GM23338 (cell line): ENCODE data around the gene PLXNA2. TPM values are rescaled to one million over a fixed set of nuclear protein-coding genes. Genes with fewer than 3 reads are reported as not detected.

Source experiments
- ATAC-seq: fragments of 200-7000 bp; cut with Tn5 transposase; 3 replicates; pipeline ENCODE4 v1.9.1; 2020
- DNase-seq: peaks from one replicate; pipeline ENCODE4 v3.0.0-alpha.2; 2015; ENCODE audit warnings: low spot score
- H2AFZ ChIP-seq: fragments of 200-600 bp; sonication (generic); 2 replicates; pipeline ENCODE4 v1.8.0; 2016; ENCODE audit warnings: antibody characterized with exemption, mild to moderate bottlenecking, moderate library complexity
- H3F3A ChIP-seq: fragments of 200-600 bp; sonication (generic); replicated peaks from 2 replicates; pipeline ENCODE4 v1.8.0; 2017; ENCODE audit warnings: antibody characterized with exemption, mixed run types, low read depth
- H3K27ac ChIP-seq: fragments of 200-600 bp; sonication (generic); 2 replicates; pipeline ENCODE4 v1.6.1; 2016; ENCODE audit warnings: low read depth
- H3K27me3 ChIP-seq: fragments of 200-600 bp; sonication (generic); 2 replicates; pipeline ENCODE4 v1.8.0; 2016; ENCODE audit warnings: mild to moderate bottlenecking, mixed run types, moderate library complexity; ENCODE audit not compliant: insufficient read depth
- H3K36me3 ChIP-seq: fragments of 200-600 bp; sonication (generic); 2 replicates; pipeline ENCODE4 v1.8.0; 2016; ENCODE audit warnings: mild to moderate bottlenecking; ENCODE audit not compliant: insufficient read depth
- H3K4me1 ChIP-seq: fragments of 200-600 bp; sonication (generic); 2 replicates; pipeline ENCODE4 v1.8.0; 2016; ENCODE audit warnings: mild to moderate bottlenecking, moderate library complexity; ENCODE audit not compliant: insufficient read depth
- H3K4me2 ChIP-seq: fragments of 200-600 bp; sonication (generic); 2 replicates; pipeline ENCODE4 v1.7.1; 2017; ENCODE audit warnings: mixed run types
- H3K4me3 ChIP-seq: fragments of 200-600 bp; sonication (generic); 2 replicates; pipeline ENCODE4 v1.6.1; 2016; ENCODE audit warnings: mixed run types
- H3K79me2 ChIP-seq: fragments of 200-600 bp; sonication (generic); replicated peaks from 2 replicates; pipeline ENCODE4 v1.8.0; 2017; ENCODE audit warnings: mild to moderate bottlenecking; ENCODE audit not compliant: insufficient read depth
- H3K9me2 ChIP-seq: fragments of 200-600 bp; sonication (generic); 2 replicates; pipeline ENCODE4 v1.8.0; 2017; ENCODE audit not compliant: insufficient read depth
- H4K20me1 ChIP-seq: fragments of 200-600 bp; sonication (generic); replicated peaks from 2 replicates; pipeline ENCODE4 v1.8.0; 2017; ENCODE audit warnings: mild to moderate bottlenecking; ENCODE audit not compliant: insufficient read depth
- H3K27ac Mint-ChIP-seq: 2 replicates; pipeline ENCODE4 v1.8.0; 2020; ENCODE audit warnings: inconsistent platforms, mild to moderate bottlenecking, moderate library complexity, mixed read lengths
- H3K27me3 Mint-ChIP-seq: 3 replicates; pipeline ENCODE4 v1.8.0; 2022; ENCODE audit warnings: low read depth, mild to moderate bottlenecking, moderate library complexity, mixed read lengths, inconsistent platforms; ENCODE audit not compliant: insufficient read depth, poor library complexity
- H3K36me3 Mint-ChIP-seq: 3 replicates; pipeline ENCODE4 v1.8.0; 2021; ENCODE audit warnings: low read depth, mild to moderate bottlenecking, inconsistent platforms, moderate library complexity, mixed read lengths
- H3K4me1 Mint-ChIP-seq: 3 replicates; pipeline ENCODE4 v1.8.0; 2020; ENCODE audit warnings: mild to moderate bottlenecking, inconsistent platforms, mixed read lengths
- H3K4me3 Mint-ChIP-seq: 3 replicates; pipeline ENCODE4 v1.8.0; 2021; ENCODE audit warnings: moderate library complexity, mild to moderate bottlenecking, inconsistent platforms, mixed read lengths
- H3K9me3 Mint-ChIP-seq: 3 replicates; pipeline ENCODE4 v1.8.0; 2020; ENCODE audit warnings: moderate library complexity, mild to moderate bottlenecking, inconsistent platforms, mixed read lengths
- CREB1 ChIP-seq: fragments of 250-450 bp; sonication (Bioruptor Pico); IDR thresholded peaks from 2 replicates; pipeline ENCODE4 v1.5.0; 2020; ENCODE audit warnings: low read depth, mild to moderate bottlenecking, moderate library complexity
- ETS1 ChIP-seq: IDR thresholded peaks from 2 replicates; pipeline ENCODE4 v1.6.1; 2016; ENCODE audit warnings: antibody characterized with exemption
- EZH2 ChIP-seq: fragments of 200-600 bp; sonication (generic); IDR thresholded peaks from one replicate; pipeline ENCODE4 v1.8.0; 2017; ENCODE audit warnings: antibody characterized with exemption, mild to moderate bottlenecking, low read depth; ENCODE audit not compliant: unreplicated experiment
- EZH2phosphoT487 ChIP-seq: fragments of 200-600 bp; sonication (generic); IDR thresholded peaks from one replicate; pipeline ENCODE4 v1.8.1; 2018; ENCODE audit warnings: antibody characterized with exemption; ENCODE audit not compliant: unreplicated experiment
- JUNB ChIP-seq: IDR thresholded peaks from one replicate; pipeline ENCODE4 v1.6.1; 2016; ENCODE audit warnings: antibody characterized with exemption; ENCODE audit not compliant: unreplicated experiment
- NANOG ChIP-seq: IDR thresholded peaks from 2 replicates; pipeline ENCODE4 v1.6.1; 2016; ENCODE audit warnings: antibody characterized with exemption, borderline replicate concordance
- POLR2AphosphoS5 ChIP-seq: IDR thresholded peaks from 2 replicates; pipeline ENCODE4 v1.6.1; 2016; ENCODE audit warnings: antibody characterized with exemption, low read depth
- REST ChIP-seq: IDR thresholded peaks from one replicate; pipeline ENCODE4 v1.6.1; 2018; ENCODE audit warnings: antibody characterized with exemption; ENCODE audit not compliant: unreplicated experiment
- STAT1 ChIP-seq: IDR thresholded peaks from one replicate; pipeline ENCODE4 v1.6.1; 2016; ENCODE audit warnings: antibody characterized with exemption; ENCODE audit not compliant: unreplicated experiment
- ZNF114 ChIP-seq: fragments of 250-450 bp; sonication (Bioruptor Pico); IDR thresholded peaks from 2 replicates; pipeline ENCODE4 v1.5.0; 2020; ENCODE audit warnings: mild to moderate bottlenecking, moderate library complexity
- ZNF331 ChIP-seq: fragments of 250-450 bp; sonication (Bioruptor Pico); IDR thresholded peaks from 2 replicates; pipeline ENCODE4 v1.5.0; 2020; ENCODE audit warnings: low read depth, mild to moderate bottlenecking, moderate library complexity
- polyA plus RNA-seq: library from polyadenylated mRNA; unstranded; fragments of >200 nt; fragmentation: Nextera tagmentation; extraction: Ambion mirVana; gene quantifications from 2 replicates; pipeline ENCODE4 v1.2.1, GENCODE V29; 2016
- total RNA-seq: library from RNA; depleted of rRNA; stranded (reverse); fragments of >200 nt; shearing (Covaris generic); gene quantifications from 2 replicates; pipeline ENCODE4 v1.2.3, GENCODE V29; 2014
- TF ChIP-seq, protein P1 (sequence below): fragments of 250-450 bp; sonication (Bioruptor Pico); IDR thresholded peaks from 2 replicates; pipeline ENCODE4 v1.5.0; 2020; ENCODE audit warnings: mild to moderate bottlenecking, moderate library complexity
- TF ChIP-seq, protein P2 (sequence below), 2 experiments: fragments of 200-600 bp in 1 of 2; sonication (generic) in 1 of 2; conservative IDR thresholded peaks; 2 replicates each; pipeline versions ENCODE4 v1.5.1 to v1.6.1; 2016 to 2017; ENCODE audit warnings: antibody characterized with exemption in 2 of 2, low read depth in 2 of 2, mild to moderate bottlenecking in 2 of 2, moderate library complexity in 1 of 2

PLXNA2 gene
- total and polyA plus RNA-seq, 2 experiments from 2014 or later: 0.40 to 1.8 TPM

GRCh38 chr1:208272311-208272710, 28.1 kb upstream of the PLXNA2 start:
- Histone ChIP-seq H3K27ac (no peak overlapping the region), H3K4me3 (no peak overlapping the region), H3K79me2 (no peaks in the 10 kb centered on the region), H3K4me2 (peak overlapping the region; percentile 20), H3K27me3 (no peaks in the 10 kb centered on the region), H2AFZ (no peak overlapping the region; the same call in 1 of the 2 replicates), H3F3A (no peaks in the 10 kb centered on the region), H3K9me2 (peaks cover 5% of the 10 kb centered on the region; the same call in 1 of the 2 replicates), H3K36me3 (no peaks in the 10 kb centered on the region), H3K4me1 (peaks cover 14% of the 10 kb centered on the region; the same call in 1 of the 2 replicates), H4K20me1 (no peaks in the 10 kb centered on the region)
- Mint-ChIP-seq H3K4me1 (peaks cover 36% of the 10 kb centered on the region), H3K27me3 (peaks cover 8% of the 10 kb centered on the region), H3K27ac (no peak overlapping the region), H3K36me3 (no peaks in the 10 kb centered on the region), H3K9me3 (no peaks in the 10 kb centered on the region), H3K4me3 (no peak overlapping the region)
- ATAC-seq (no peak; the same call in 2 of the 3 replicates), DNase-seq (no peak)
- no peak for TF ChIP-seq EZH2
- no peak for TF ChIP-seq POLR2AphosphoS5
- TF ChIP-seq JUNB: no peak
- TF ChIP-seq ZNF114 (CRISPR knock-in tag): no peak
- no peak for TF ChIP-seq CREB1 (CRISPR knock-in tag)
- no peak for TF ChIP-seq REST
- TF ChIP-seq, protein P1, sequence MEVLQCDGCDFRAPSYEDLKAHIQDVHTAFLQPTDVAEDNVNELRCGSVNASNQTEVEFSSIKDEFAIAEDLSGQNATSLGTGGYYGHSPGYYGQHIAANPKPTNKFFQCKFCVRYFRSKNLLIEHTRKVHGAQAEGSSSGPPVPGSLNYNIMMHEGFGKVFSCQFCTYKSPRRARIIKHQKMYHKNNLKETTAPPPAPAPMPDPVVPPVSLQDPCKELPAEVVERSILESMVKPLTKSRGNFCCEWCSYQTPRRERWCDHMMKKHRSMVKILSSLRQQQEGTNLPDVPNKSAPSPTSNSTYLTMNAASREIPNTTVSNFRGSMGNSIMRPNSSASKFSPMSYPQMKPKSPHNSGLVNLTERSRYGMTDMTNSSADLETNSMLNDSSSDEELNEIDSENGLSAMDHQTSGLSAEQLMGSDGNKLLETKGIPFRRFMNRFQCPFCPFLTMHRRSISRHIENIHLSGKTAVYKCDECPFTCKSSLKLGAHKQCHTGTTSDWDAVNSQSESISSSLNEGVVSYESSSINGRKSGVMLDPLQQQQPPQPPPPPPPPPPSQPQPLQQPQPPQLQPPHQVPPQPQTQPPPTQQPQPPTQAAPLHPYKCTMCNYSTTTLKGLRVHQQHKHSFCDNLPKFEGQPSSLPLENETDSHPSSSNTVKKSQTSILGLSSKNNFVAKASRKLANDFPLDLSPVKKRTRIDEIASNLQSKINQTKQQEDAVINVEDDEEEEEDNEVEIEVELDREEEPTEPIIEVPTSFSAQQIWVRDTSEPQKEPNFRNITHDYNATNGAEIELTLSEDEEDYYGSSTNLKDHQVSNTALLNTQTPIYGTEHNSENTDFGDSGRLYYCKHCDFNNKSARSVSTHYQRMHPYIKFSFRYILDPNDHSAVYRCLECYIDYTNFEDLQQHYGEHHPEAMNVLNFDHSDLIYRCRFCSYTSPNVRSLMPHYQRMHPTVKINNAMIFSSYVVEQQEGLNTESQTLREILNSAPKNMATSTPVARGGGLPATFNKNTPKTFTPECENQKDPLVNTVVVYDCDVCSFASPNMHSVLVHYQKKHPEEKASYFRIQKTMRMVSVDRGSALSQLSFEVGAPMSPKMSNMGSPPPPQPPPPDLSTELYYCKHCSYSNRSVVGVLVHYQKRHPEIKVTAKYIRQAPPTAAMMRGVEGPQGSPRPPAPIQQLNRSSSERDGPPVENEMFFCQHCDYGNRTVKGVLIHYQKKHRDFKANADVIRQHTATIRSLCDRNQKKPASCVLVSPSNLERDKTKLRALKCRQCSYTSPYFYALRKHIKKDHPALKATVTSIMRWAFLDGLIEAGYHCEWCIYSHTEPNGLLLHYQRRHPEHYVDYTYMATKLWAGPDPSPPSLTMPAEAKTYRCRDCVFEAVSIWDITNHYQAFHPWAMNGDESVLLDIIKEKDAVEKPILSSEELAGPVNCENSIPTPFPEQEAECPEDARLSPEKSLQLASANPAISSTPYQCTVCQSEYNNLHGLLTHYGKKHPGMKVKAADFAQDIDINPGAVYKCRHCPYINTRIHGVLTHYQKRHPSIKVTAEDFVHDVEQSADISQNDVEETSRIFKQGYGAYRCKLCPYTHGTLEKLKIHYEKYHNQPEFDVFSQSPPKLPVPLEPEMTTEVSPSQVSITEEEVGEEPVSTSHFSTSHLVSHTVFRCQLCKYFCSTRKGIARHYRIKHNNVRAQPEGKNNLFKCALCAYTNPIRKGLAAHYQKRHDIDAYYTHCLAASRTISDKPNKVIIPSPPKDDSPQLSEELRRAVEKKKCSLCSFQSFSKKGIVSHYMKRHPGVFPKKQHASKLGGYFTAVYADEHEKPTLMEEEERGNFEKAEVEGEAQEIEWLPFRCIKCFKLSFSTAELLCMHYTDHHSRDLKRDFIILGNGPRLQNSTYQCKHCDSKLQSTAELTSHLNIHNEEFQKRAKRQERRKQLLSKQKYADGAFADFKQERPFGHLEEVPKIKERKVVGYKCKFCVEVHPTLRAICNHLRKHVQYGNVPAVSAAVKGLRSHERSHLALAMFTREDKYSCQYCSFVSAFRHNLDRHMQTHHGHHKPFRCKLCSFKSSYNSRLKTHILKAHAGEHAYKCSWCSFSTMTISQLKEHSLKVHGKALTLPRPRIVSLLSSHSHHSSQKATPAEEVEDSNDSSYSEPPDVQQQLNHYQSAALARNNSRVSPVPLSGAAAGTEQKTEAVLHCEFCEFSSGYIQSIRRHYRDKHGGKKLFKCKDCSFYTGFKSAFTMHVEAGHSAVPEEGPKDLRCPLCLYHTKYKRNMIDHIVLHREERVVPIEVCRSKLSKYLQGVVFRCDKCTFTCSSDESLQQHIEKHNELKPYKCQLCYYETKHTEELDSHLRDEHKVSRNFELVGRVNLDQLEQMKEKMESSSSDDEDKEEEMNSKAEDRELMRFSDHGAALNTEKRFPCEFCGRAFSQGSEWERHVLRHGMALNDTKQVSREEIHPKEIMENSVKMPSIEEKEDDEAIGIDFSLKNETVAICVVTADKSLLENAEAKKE: no peak
- TF ChIP-seq, protein P2, sequence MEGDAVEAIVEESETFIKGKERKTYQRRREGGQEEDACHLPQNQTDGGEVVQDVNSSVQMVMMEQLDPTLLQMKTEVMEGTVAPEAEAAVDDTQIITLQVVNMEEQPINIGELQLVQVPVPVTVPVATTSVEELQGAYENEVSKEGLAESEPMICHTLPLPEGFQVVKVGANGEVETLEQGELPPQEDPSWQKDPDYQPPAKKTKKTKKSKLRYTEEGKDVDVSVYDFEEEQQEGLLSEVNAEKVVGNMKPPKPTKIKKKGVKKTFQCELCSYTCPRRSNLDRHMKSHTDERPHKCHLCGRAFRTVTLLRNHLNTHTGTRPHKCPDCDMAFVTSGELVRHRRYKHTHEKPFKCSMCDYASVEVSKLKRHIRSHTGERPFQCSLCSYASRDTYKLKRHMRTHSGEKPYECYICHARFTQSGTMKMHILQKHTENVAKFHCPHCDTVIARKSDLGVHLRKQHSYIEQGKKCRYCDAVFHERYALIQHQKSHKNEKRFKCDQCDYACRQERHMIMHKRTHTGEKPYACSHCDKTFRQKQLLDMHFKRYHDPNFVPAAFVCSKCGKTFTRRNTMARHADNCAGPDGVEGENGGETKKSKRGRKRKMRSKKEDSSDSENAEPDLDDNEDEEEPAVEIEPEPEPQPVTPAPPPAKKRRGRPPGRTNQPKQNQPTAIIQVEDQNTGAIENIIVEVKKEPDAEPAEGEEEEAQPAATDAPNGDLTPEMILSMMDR (conservative IDR thresholded peaks at IDR 0.05; ENCODE audit: low read depth in 2 of 2): no peak
- no peak for TF ChIP-seq ETS1
- no peak for TF ChIP-seq EZH2phosphoT487
- no peak for TF ChIP-seq STAT1
- TF ChIP-seq ZNF331 (CRISPR knock-in tag): no peak
- no peak for TF ChIP-seq NANOG
